Dedifferentiated amniotic fluid mesenchymal stem cell (primary cell): ENCODE data around the gene MT1A.
"Not testable (repeated sequence)": the region's sequence is repeated elsewhere in the genome, so short reads cannot be mapped to it uniquely, and the experiment has no call there.

Source experiments
- DNase-seq: peaks from one replicate; pipeline ENCODE4 v3.0.0-alpha.2; 2016; ENCODE audit errors: extremely low spot score

Gene MT1A

GRCh38 chr16:56610017-56610608 lies 28.4 kb upstream of the MT1A start:
- peak; percentile 74 for DNase-seq

- DNase-seq = no peak
Observed at GRCh38 chr16:56610609-56611111, 27.8 kb upstream of the MT1A start.

- no peak for DNase-seq
Observed at GRCh38 chr16:56611281-56611833, 27.1 kb upstream of the MT1A start.

DNA sequence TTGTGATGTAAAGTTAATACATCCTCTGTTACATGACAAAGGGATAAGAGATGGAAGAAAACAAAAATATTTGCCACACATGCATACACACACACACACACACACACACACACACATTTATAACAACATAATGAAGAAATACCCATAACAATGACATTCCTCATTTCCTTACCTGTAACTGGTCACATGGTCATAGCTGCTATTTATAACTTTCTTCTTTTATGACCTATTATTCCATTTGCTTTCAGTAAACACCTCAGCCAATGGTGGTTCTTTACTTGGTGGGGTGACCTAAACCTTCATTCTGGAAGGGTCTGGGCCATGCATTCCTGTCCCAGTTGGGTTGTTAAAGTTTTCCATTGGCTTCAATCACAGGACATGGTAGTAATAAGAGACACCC lies 24.8 kb upstream of the MT1A start:
- DNase-seq = no peak

DNA sequence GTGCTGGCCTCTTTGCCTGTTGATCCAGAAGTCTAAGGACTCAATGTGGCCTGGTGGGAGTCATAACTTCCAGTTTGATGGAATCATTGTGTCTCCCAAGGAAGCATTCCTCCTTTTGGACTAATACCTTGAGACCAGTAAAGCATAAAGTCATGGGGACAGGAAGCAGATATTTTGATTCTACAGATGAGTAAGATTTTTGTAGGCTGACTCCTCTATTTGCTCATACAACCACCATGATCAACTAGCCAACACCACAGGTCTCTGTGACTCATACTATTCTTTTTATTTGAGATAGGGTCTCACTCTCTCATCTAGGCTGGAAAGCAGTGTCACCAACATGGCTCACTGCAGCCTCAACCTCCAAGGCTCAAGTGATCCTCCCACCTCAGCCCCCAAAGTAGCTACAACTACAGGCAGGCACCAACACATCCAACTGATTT lies 23.9 kb upstream of the MT1A start:
- no peak for DNase-seq

GRCh38 chr16:56615353-56615752 lies 23.1 kb upstream of the MT1A start:
- no peak for DNase-seq

GRCh38 chr16:56616608-56617211 lies 21.8 kb upstream of the MT1A start:
- DNase-seq = no peak

- DNase-seq = no peak
Observed at GRCh38 chr16:56617212-56618085, 21.0 kb upstream of the MT1A start.

DNA sequence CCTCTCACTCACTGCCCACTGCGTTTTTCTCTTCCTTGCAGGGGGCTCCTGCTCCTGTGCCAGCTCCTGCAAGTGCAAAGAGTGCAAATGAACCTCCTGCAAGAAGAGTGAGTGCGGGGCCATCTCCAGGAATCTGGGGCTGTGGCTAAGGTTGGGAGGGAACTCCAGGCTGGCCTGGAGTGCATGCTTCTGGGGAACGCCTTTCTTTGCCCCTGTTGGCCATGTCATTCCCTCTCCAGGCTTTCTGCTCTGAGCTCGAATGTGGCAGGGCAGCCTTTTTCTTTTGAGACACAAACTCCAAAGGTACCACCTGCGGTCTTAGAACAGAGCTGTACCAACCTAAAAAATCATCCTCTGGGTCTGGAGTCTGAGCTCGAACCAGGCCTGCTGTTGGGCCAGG lies 20.3 kb upstream of the MT1A start:
- DNase-seq = no peak

DNA sequence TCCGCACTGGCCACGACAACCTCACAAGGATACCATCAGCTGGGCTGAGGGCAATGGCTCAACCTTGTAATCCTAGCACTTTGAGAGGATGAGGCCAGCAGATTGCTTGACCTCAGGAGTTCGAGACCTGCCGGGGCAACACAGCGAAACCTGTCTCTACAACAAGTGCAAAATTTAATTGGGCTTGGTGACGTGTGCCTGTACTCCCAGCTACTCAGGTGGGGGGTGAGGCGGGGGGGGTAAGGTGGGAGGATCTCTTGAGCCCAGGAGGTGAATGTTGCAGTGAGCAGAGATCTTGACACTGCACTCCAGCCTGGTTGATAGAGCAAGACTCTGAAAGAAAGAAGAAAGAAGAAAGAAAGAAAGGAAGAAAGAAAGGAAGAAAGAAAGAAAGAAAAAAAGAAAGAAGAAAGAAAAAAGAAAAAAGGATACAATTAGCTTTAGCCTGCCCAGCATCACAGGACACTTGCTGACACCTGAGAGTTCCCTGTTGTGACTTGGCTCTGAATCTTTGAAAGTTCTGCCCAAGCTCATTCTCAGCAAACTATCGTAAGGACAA lies 18.0 kb upstream of the MT1A start:
- no peak for DNase-seq

DNA sequence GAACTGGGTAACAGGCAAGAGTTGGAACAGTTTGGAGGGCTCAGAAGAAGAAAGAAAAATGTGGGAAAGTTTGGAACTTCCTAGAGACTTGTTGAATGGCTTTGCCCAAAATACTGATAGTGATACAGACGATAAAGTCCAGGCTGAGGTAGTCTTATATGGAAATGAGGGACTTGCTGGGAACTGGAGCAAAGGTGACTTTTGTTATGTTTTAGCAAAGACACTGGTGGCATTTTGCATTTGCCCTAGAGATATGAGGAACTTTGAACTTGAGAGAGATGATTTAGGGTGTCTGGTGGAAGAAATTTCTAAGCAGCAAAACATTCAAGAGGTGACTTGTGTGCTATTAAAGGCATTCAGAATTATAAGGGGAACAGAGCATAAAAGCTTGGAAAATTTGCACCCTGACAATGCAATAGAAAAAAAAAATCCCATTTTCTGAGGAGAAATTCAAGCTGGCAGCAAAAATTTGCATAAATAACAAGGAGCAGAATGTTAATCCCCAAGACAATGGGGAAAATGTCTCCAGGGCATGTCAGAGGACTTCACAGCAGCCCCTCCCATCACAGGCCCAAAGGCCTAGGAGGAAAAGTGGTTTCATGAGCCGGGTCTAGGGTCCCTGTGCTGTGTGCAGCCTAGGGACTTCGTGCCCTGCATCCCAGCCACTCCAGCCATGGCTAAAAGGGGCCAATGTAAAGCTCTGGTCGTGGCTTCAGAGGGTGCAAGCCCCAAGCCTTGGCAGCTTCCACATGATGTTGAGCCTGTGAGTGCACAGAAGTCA lies 16.6 kb upstream of the MT1A start:
- not testable (repeated sequence) for DNase-seq

GRCh38 chr16:56623184-56623583 lies 15.3 kb upstream of the MT1A start:
- DNase-seq = not testable (repeated sequence)

GRCh38 chr16:56623637-56624036 lies 14.8 kb upstream of the MT1A start:
- DNase-seq = no peak

DNA sequence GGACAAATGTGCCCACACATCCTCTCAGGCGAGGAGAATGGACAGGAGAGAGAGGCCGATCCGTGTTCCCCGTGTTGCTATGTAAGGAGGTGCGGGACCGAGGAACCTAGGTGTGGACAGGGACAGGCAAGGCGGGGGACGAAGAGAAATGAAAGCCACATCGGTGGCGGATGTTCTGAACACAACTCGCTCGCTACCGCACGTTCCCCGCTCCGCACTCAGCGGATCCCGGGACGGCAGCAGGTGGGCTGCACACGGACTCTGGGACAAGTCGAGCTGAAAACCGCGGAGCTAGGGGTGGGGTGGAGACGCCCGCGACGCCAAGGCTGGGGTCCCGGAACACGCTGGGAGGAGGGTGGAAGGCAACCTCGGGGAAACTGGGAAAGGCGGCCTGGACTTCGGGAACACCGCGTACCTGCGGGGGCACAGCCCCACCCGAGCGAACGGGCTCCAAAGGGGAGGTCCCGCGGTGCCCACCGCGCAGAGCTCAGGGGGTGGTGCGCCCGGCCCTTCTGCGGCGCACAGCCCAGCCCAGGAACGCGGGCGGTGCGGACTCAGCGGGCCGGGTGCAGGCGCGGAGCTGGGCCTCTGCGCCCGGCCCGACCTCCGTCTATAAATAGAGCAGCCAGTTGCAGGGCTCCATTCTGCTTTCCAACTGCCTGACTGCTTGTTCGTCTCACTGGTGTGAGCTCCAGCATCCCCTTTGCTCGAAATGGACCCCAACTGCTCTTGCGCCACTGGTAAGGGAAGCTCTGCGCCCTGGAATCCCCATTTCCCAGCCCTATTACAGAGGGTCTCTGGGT lies 13.1 kb upstream of the MT1A start, which contains the start of gene MT1E:
TSS of gene MT1E (plus strand) at position 642 of the 803 bp plus-strand sequence. CDS start at position 713, 71 bp downstream.
- no peak for DNase-seq

DNA sequence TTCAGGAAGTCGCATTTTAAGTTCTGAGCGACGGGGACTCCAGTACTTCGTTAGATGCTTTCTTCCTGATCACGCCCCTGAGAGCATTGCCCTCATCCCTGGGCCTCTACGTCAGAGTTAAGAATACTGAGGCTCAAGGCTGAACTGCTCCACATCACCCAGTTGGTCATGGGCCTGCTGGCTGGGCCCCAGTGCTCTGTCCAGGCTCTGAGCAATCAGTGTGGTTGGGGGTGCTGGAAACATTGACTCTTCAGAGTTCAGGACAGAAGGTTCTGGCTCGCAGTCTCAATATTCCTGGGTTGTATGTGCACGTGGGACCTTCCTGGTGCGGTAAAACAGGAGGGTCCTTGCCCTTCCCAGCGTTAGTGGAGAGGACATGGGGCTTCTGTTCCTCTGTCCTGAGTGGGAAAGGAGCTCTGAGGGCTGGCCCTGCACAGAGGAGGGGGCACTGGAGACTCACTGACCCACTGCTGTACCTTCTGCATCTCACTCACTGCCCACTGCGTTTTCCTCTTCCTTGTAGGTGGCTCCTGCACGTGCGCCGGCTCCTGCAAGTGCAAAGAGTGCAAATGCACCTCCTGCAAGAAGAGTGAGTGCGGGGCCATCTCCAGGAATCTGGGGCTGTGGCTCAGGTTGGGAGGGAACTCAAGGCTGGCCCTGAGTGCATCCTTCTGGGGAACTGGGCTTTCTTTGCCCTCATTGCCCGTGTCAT lies 12.4 kb upstream of the MT1A start:
- no peak for DNase-seq

GRCh38 chr16:56626685-56627084 lies 11.8 kb upstream of the MT1A start:
- DNase-seq = no peak

GRCh38 chr16:56628486-56629350 lies 9.7 kb upstream of the MT1A start:
- no peak for DNase-seq

DNA sequence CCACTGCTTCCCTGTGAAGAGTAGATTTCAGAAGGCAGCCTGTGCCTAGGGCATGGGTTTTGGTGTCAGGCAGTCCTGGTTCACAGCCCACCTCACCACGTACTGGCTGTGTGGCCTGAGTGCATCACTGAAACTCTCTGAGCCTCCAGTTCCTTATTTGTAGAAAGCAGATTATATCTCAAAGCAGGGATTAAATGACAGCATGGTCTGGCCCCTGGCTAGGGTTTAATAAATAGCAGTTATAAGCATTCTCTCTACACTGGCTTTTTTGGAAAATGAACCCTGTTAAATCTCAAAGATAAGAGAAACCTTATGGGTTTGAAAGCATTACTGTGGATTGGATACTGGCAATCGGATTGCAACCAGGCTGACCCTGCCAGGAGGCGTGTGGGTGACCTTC lies 8.9 kb upstream of the MT1A start:
- no peak for DNase-seq

DNA sequence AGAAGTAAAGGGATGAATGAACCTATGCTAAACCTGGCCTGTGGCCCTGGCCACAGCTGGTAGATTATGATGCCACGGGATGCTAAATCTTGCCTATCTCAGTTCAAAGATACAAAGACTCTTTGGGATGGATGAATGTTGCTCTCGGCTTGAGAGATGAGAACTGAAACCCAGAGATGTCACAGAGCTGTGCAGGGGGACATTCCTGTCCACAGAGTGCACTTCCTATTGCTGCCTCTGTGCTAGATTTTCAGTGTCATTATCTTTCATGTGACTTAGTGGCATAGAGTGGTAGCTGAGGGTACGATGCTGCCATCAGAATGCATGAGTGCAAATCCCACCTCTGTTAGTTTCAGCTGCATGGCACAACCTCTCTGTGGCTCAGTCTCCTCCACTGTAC lies 8.3 kb upstream of the MT1A start:
- no peak for DNase-seq
